ENCODE measurements around the gene SLFN14.
"Not testable (repeated sequence)": the region's sequence is repeated elsewhere in the genome, so short reads cannot be mapped to it uniquely, and the experiment has no call there.

Gene SLFN14

GRCh38 chr17:35548978-35549377, 11.6 kb downstream of the SLFN14 start:
- in situ Hi-C loops (cut with HindIII; ENCODE audit: low pct_unique_long_range_greater_than_20kb, low sequenced_read_pairs) = loop anchor here (25.0 kb wide), 1 partner anchor 237 kb away; no protein-coding TSS in a partner anchor
- no peak for DNase-seq (ENCODE audit: low read depth in 1 of 2, low spot score in 1 of 2)
- no peak for TF ChIP-seq JUND (IDR thresholded peaks at IDR 0.05; ENCODE audit: low read depth)

GRCh38 chr17:35548208-35548810, 12.3 kb downstream of the SLFN14 start:
- no peak for DNase-seq (ENCODE audit: low read depth in 1 of 2, low spot score in 1 of 2)
- in situ Hi-C loops (cut with HindIII; ENCODE audit: low pct_unique_long_range_greater_than_20kb, low sequenced_read_pairs) = loop anchor here (25.0 kb wide), 1 partner anchor 236 kb away; no protein-coding TSS in a partner anchor
- TF ChIP-seq JUND (IDR thresholded peaks at IDR 0.05; ENCODE audit: low read depth) = no peak

- in situ Hi-C loops (cut with HindIII; ENCODE audit: low pct_unique_long_range_greater_than_20kb, low sequenced_read_pairs) = loop anchor here (25.0 kb wide), 1 partner anchor 234 kb away; no protein-coding TSS in a partner anchor
- TF ChIP-seq JUND (IDR thresholded peaks at IDR 0.05; ENCODE audit: low read depth) = no peak
- DNase-seq (ENCODE audit: low read depth in 1 of 2, low spot score in 1 of 2) = no peak
Observed at GRCh38 chr17:35546487-35546886, 14.1 kb downstream of the SLFN14 start.

GRCh38 chr17:35545150-35545549, 15.5 kb downstream of the SLFN14 start:
- in situ Hi-C loops (cut with HindIII; ENCODE audit: low pct_unique_long_range_greater_than_20kb, low sequenced_read_pairs) = loop anchor here (25.0 kb wide), 1 partner anchor 233 kb away; no protein-coding TSS in a partner anchor
- no peak for TF ChIP-seq JUND (IDR thresholded peaks at IDR 0.05; ENCODE audit: low read depth)
- DNase-seq (ENCODE audit: low read depth in 1 of 2, low spot score in 1 of 2) = no peak

GRCh38 chr17:35543856-35544255, 16.8 kb downstream of the SLFN14 start:
- in situ Hi-C loops (cut with HindIII; ENCODE audit: low pct_unique_long_range_greater_than_20kb, low sequenced_read_pairs) = loop anchor here (25.0 kb wide), 1 partner anchor 232 kb away; no protein-coding TSS in a partner anchor
- no peak for DNase-seq (ENCODE audit: low read depth in 1 of 2, low spot score in 1 of 2)
- TF ChIP-seq JUND (IDR thresholded peaks at IDR 0.05; ENCODE audit: low read depth) = no peak

- DNase-seq (ENCODE audit: low read depth in 1 of 2, low spot score in 1 of 2) = no peak
- no peak for TF ChIP-seq JUND (IDR thresholded peaks at IDR 0.05; ENCODE audit: low read depth)
- in situ Hi-C loops (cut with HindIII; ENCODE audit: low pct_unique_long_range_greater_than_20kb, low sequenced_read_pairs) = loop anchor here (25.0 kb wide), 1 partner anchor 231 kb away; no protein-coding TSS in a partner anchor
Observed at GRCh38 chr17:35542990-35543389, 17.6 kb downstream of the SLFN14 start.

GRCh38 chr17:35541434-35541833, 19.2 kb downstream of the SLFN14 start:
- no peak for TF ChIP-seq JUND (IDR thresholded peaks at IDR 0.05; ENCODE audit: low read depth)
- in situ Hi-C loops (cut with HindIII; ENCODE audit: low pct_unique_long_range_greater_than_20kb, low sequenced_read_pairs) = loop anchor here (25.0 kb wide), 1 partner anchor 229 kb away; no protein-coding TSS in a partner anchor
- no peak for DNase-seq (ENCODE audit: low read depth in 1 of 2, low spot score in 1 of 2)

GRCh38 chr17:35540589-35541404, 19.8 kb downstream of the SLFN14 start:
- TF ChIP-seq JUND (IDR thresholded peaks at IDR 0.05; ENCODE audit: low read depth) = no peak
- in situ Hi-C loops (cut with HindIII; ENCODE audit: low pct_unique_long_range_greater_than_20kb, low sequenced_read_pairs) = loop anchor here (25.0 kb wide), 1 partner anchor 228 kb away; no protein-coding TSS in a partner anchor
- DNase-seq (ENCODE audit: low read depth in 1 of 2, low spot score in 1 of 2) = peak in 1 of 2 experiments; percentile 11

- in situ Hi-C loops (cut with HindIII; ENCODE audit: low pct_unique_long_range_greater_than_20kb, low sequenced_read_pairs) = loop anchor here (25.0 kb wide), 1 partner anchor 227 kb away; no protein-coding TSS in a partner anchor
- DNase-seq (ENCODE audit: low read depth in 1 of 2, low spot score in 1 of 2) = no peak
- TF ChIP-seq JUND (IDR thresholded peaks at IDR 0.05; ENCODE audit: low read depth) = no peak
Observed at GRCh38 chr17:35539659-35540026, 21.0 kb downstream of the SLFN14 start.

GRCh38 chr17:35537601-35538141, 22.9 kb downstream of the SLFN14 start, which contains the start of gene SLFN12L:
Gene SLFN12L (minus strand): TSS chr17:35537678. CDS start chr17:35522364, 15,314 bp downstream.
- in situ Hi-C loops (cut with HindIII; ENCODE audit: low pct_unique_long_range_greater_than_20kb, low sequenced_read_pairs) = loop anchor here (25.0 kb wide), 1 partner anchor 225 kb away; no protein-coding TSS in a partner anchor
- no peak for DNase-seq (ENCODE audit: low read depth in 1 of 2, low spot score in 1 of 2)
- TF ChIP-seq JUND (IDR thresholded peaks at IDR 0.05; ENCODE audit: low read depth) = no peak

- in situ Hi-C loops (cut with HindIII; ENCODE audit: low pct_unique_long_range_greater_than_20kb, low sequenced_read_pairs) = loop anchor here (25.0 kb wide), 1 partner anchor 224 kb away; no protein-coding TSS in a partner anchor
- no peak for DNase-seq (ENCODE audit: low read depth in 1 of 2, low spot score in 1 of 2)
- TF ChIP-seq JUND (IDR thresholded peaks at IDR 0.05; ENCODE audit: low read depth) = no peak
Observed at GRCh38 chr17:35536664-35537171, 23.9 kb downstream of the SLFN14 start.

GRCh38 chr17:35535406-35535805, 25.2 kb downstream of the SLFN14 start:
- in situ Hi-C loops (cut with HindIII; ENCODE audit: low pct_unique_long_range_greater_than_20kb, low sequenced_read_pairs) = loop anchor here (25.0 kb wide), 1 partner anchor 223 kb away; no protein-coding TSS in a partner anchor

More at GRCh38 chr17:35535406-35535805, 25.2 kb downstream of the SLFN14 start:
- not testable (repeated sequence) for DNase-seq (ENCODE audit: low read depth in 1 of 2, low spot score in 1 of 2)
